ENCODE results near the gene GNG7.

DNA sequence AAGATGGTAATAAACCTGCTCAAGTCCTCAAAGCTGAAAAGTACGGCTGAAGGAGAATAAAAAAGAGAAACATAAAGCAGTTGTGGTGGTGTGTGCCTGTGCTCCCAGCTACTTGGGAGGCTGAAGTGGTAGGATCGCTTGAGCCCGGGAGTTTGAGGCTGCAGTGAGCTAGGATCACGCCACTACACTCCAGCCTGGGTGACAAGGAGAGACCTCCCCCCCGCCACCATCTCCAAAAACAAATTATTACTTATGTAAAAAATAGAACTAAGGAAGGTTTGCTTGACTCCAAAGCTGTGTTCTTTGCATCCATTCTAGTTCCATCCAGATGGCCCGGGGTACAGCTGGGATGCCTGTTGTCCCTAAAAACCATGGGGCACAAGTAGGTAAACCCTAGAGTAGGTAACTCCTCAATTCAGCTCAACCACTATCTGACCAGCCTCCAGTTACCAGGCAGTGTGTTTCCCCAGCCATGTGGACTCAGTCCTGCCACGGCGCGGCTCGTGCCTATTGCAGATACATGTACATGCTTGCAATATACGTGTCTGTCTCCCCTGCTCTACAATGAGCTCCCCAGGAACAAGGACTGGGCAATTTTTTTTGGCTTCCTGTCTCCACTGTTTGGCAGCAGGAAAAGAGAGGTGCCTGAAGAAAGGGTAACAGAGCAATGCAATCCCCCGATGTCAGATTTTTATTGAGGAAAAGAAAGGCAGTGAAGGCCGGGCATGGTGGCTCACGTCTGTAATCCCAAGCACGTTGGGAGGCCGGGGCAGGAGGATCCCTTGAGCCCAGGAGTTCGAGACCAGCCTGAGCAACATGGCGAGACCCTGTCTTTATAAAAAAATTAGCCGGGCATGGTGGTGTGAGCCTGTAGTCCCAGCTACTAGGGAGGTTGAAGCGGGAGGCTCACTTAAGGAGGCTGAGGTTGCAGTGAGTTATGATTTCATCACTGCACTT is 101.3 kb downstream of the GNG7 start:
- TF ChIP-seq POLR2AphosphoS5 (IDR thresholded peaks at IDR 0.05; ENCODE audit: low read depth, low read length) (no peak), POLR2A (IDR thresholded peaks at IDR 0.05; ENCODE audit: low read depth, low read length) (no peak), TAF1 (IDR thresholded peaks at IDR 0.05; ENCODE audit: low read depth, low read length) (no peak), SPI1 (IDR thresholded peaks at IDR 0.05; ENCODE audit: low read depth, low read length) (no peak), PAX5 (IDR thresholded peaks at IDR 0.05; ENCODE audit: insufficient read depth, low read length, severe bottlenecking) (no peak)

Measured in GM12891 (cell line).